ENCODE data around the gene BICD2.
"Not testable (repeated sequence)": the region's sequence is repeated elsewhere in the genome, so short reads cannot be mapped to it uniquely, and the experiment has no call there.

BICD2 gene

DNA sequence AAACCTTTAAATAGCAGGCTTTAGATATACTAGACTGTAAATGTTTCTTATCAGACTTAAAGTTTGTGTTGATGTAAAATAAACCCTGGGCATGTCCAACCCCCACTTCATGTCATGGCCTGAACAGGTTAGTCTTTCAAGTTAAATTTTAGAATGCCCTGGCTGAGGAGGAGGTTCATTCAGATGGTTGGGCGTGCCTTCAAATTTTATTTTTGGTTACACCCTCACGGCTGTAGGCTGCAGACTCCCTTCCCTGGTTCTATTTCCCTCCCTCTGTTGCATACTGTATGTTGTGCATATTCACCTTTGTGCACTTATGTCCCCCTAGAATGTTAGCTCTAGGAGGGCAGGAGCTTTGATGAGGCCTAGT, 5.3 kb upstream of the BICD2 start:
- no peak for DNase-seq

GRCh38 chr9:92769286-92769685, 4.7 kb upstream of the BICD2 start:
- DNase-seq = no peak

DNA sequence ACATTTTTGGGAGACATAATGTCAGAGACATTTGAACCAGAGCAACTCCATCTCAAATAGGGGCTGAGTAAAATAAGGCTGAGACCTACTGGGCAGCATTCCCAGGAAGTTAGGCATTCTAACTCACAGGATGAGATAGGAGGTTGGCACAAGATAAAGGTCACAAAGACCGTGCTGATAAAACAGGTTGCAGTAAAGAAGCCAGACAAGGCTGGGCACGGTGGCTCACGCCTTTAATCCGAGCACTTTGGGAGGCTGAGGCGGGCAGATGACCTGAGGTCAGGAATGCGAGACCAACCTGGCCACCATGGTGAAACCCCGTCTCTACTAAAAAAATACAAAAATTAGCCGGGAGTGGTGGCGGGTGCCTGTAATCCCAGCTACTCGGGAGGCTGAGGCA, 4.2 kb upstream of the BICD2 start:
- DNase-seq = not testable (repeated sequence)

DNA sequence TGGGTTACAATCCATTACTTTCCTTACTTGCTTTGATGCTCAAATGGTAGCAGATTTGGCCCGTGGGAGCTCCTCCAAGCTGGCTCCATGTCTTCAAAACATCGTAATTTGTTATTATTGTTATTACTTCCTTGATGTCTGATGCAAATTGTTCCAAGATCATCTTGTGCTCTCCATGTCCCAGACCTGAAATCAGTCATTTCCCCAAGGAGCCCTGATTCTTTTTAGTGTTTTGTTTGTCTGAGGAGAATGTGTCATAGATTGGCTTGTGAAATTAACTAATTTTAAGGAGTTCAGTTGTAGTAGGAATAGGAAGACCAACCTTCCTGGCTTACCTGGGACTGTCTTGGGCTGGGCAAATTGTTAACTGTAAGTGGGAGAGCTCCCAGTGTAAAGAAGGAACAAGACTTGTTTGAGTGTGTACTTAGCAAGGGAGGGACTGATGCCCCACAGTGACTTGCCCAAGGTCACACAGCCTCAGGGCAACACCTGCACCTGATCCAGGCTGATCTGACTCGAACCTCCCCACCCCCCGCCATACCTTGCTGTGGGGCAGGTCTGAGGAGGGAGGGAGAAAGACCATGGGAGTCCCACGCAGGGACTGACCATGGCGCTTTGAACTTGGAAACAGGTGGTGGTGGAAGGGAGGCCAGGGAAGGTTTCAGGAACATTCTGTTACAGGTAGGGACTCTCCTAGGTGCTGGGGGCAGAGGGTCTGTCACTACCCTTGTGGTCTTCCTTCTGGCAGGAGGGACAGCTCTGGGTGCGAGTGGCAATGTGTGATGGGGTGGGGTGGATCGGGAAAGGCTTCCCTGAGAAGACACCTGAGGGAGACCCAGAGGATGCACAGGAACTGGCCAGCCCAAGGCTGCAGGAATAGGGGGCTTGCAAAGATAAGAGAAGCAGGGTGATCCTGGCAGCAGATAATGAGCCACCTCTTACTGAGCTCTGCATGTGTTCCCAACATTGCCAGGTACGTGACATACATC, 2.7 kb upstream of the BICD2 start:
- DNase-seq = no peak

GRCh38 chr9:92764988-92765936, 629 bp upstream of the BICD2 start:
- peak; percentile 98 for DNase-seq

DNA sequence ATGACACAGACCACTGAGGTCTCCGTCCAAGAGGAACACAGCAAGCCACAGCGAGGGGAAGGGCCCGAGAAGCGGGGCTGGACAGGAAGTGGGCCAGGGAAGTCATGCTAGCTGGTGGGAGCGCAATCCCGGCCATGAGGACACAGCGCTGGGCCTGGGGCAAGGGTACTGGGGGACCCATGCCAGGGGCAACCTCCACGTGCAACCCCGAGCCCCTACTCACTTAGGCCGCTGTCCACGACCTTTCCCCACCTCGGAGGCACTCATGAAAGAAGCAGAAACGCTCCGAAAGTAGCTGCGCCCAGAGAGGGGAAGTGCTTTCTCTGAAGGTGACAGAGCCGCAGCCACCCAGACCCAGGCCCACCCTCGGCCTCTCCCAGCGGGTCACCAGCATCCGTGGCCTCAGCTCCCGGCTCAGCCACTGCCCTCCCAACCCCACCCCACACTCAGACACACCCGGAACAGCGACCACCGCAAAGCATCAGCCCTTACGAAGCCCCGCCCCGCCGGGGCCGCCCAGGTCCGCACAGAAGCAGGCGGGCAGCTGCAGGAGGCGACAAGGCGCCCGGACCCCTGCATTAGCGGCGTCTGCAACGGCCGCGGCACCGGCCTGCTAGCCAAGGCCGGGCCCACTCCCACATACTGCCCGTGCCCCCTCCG, 782 bp downstream of the BICD2 start:
- peak; percentile 73 for DNase-seq

DNA sequence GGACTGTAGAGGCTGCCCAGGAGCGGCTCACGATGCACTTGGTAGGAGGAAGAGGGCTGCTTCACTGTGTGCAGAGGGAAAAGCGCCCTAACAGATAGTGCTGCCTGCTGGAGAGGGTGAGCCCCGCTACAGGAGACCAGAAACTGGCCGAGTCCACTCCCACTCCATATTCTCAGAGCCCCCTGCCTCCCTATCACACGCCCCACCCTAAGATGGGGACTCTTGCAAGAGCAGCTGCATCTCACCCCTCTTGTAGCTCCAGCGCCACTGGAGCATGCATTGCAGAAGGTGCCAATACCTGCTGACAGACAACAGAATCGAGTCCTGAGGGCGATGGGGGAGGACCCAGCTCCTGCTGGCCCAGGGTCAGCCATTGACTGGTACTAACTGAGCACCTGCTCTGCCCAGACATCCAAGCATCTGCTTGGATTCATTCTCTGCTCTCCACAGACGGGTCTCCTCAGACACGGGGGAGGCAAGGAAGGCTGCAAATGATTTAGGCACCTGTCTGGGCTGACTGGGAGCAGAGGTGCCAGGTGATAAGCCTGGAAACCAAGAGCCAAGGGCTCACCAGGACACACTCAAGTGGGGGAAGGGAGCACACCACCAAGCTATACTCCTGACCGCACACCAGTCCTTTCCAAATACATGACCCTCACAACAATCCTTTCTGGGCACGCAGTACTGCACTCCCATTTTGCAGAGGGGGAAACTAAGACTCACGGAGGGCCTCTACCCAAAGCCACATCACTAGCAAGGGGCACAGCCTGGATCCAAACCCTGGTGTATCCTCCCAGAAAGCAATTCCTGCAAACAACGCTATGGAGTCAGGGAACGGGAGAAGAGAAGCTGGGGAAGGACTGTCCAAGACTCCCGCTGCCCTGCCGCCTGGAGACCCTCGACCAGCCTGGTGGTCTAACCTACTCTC, 1.6 kb downstream of the BICD2 start:
- DNase-seq = no peak

DNA sequence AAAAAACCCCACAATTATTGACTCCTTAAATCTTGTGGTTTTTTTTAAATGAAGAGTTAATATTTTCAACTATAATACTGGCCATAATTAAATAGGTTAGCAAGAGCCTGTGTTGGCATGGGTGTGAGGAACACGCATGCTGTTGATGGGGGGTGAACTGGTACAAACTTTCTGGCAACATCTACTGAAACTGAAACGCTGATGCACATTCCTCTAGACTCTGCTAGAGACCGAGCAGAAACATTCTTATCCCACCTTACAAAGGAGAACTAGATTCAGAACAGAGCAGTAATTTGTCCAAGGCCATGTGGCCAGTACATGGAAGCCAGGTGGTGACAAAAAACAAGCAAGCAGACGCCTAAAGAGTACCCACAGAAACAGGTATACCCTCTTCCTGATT, 2.4 kb downstream of the BICD2 start:
- DNase-seq = no peak

- DNase-seq = no peak
Measured at GRCh38 chr9:92761686-92762085, 2.9 kb downstream of the BICD2 start.

GRCh38 chr9:92760494-92760893, 4.1 kb downstream of the BICD2 start:
- no peak for DNase-seq

DNA sequence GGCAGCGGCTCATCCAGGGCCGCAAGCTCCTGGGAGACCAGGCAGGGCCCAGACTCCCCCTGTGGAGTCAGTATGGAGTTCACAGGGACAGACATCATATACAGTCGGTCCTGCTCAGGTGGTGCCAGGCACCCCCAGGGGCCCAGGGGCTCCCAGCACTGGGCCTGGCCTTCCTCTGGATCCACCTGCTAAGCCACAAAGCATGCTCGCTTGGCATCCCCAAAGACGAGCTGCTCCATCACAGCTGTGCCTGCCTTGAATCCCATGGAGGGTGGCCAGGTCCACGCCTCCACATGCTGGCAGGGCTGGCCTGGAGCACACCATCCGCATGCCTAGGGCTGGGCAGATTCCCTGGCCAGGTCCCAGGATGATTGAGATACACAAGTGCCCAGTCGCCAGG, 4.6 kb downstream of the BICD2 start:
- DNase-seq = no peak

DNA sequence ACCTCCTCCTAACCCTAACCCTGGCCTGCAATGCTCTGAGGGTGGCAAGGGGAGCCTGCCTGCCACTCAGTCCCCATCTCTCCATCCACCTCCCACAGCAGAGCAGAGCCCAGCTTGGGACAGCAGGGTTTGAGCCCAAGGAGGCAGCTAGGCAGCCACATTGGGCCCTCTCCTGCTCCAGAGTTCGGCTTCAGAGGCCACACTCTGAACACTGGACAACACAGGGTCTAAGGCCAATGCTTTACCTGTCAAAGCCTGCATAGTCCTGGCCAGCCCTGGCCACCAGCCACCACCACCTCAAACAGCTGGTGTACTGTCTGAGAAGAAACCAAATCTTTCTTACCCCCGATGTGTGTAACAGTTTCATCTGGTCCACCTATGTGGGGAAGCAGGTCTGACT, 5.2 kb downstream of the BICD2 start:
- DNase-seq = no peak

DNA sequence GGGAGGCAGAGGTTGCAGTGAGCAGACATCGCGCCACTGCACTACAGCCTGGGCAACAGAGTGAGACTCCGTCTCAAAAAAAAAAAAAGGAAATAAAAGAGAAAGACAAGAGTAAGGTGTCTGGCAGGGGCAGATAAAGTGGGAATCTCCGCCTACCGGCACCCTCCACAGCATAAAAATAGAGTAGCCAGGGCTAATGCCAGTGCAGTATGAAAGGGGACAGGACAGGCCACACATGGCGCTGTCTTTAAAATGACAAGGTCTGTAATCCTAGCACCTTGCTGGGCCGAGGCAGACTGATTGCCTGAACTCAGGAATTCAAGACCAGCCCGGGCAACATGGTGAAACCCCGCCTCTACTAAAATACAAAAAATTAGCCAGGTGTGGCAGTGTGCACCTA, 7.8 kb downstream of the BICD2 start:
- DNase-seq = no peak

DNA sequence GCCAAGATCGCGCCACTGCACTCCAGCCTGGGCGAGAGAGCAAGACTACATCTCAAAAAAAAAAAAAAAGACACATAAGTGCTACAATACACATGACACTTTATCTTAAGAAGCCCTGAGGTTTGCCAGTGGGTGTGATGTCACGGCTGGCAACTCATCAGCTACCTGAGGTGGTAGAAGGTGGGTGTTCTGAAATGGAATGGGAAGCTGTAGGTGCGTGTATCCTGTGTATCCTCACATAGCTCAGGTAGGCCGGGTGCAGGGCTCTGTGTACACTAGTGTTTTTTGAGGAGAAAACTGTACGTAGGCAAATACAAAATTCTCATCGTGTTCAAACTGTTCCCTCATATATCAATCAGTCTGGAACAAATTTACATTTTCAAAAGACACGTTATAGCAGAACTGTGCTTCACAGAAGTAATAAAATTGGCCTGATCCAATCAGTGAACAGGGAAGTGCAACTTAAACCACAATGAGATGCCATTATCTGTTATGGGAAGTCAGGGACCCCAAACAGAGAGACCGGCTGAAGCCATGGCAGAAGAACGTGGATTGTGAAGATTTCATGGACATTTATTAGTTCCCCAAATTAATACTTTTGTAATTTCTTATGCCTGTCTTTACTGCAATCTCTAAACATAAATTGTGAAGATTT, 10.4 kb downstream of the BICD2 start:
- DNase-seq = no peak

- DNase-seq = no peak
Measured at GRCh38 chr9:92752812-92753404, 11.7 kb downstream of the BICD2 start.

GRCh38 chr9:92749934-92750315, 14.7 kb downstream of the BICD2 start:
- no peak for DNase-seq

DNA sequence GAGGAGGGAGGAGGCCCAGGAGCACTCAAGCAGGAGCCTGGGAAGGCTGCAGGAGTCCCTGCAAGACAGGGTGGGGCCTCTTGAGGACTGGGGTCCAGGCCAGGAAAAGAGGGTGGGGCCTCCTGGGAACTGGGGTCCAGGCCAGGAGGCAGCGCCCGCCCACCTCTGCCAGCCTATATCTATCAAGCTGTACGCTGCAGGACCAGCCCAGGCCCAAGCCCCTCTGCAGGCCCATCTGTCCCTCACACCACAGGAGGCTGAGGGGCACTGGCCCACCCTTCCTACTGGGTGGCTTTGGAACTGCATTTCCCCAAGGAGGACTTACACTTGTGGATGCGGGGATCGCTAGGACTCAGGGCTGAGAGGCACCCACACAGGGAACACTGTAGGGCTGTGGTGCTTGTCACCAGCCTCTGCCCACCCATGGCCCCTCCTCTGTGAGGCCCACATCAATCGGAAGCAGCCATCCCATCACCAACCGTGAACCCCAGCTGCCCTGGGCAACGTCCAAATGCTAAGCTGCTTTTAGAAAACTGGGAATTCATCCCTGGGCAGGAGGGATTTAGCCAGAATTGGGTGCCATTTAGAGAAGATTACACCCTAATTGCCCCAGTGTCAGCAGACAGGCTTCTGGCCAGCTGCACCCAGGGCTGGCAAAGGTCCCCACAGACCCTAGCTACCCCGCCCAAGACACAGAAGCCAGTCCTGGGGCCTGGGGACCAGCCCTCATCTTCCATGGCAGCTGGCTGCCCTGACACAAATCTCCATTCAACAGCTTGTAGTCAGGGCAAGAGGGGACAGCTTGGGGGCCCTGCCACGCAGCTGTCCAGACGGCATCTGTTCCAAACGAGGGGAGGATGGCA, 15.3 kb downstream of the BICD2 start:
- DNase-seq = no peak

GRCh38 chr9:92748233-92748497, 16.5 kb downstream of the BICD2 start:
- no peak for DNase-seq

GRCh38 chr9:92747459-92748232, 17.0 kb downstream of the BICD2 start:
- DNase-seq = no peak

Measured in activated CD8-positive, alpha-beta memory T cell treated with anti-CD3 and anti-CD28 coated beads for 24 hours (primary cell).